ENCODE data around the gene SLC25A43.
"Not testable (repeated sequence)": the region's sequence is repeated elsewhere in the genome, so short reads cannot be mapped to it uniquely, and the experiment has no call there.

Gene SLC25A43

DNA sequence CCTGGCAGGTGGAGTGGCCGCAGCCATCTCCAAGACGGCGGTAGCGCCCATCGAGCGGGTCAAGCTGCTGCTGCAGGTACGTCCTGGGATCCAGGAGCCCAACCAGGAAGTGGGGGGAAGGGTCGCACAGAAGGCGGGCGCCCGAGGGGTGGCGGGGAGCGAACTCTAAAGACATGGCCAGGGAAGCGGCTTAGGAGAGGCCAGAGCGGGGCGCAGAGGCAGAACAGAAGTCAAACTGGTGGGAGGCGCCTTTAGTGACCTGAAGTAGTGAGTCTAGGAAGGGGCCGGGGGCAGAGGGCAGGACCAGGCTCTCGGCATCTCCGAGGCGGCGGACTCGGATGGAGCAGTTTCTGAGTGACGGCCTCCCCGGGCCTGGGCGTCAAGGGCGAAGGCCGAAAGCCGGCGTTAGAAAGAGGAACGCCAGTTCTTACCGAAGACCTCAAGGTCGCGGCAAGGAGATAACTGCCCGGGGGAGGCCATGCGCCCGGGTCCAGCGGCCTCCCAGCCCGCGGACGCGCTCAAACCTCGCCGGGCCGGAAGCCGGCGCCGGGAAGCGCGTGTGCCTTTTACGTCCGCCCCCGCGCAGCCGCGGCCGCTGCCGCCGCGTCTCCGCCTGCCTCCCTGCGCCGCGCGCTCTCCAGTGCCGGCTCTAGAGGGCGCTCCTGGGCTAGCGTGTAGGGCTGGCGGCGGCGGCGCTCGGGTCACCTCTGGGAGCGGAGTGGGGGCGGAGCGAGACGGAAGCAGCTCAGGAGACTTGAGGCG is 69.6 kb downstream of the SLC25A43 start:
- peak; percentile 80 for DNase-seq

DNA sequence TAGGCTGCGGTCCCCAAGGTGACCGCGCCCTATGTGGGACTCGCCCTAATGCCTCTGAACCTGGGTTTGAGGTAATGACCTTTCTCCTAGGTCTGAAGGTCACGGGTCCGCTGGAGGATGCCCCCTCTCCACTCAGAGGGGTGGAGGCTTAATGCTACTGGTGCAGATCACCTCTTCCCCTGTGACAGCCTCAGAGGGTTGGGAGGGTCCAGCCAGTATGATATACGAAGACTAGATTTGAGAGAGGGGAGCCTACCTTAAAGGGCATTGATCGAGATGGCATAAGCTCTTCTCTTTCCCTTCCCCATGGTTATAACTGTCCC is 70.1 kb downstream of the SLC25A43 start:
- no peak for DNase-seq

DNA sequence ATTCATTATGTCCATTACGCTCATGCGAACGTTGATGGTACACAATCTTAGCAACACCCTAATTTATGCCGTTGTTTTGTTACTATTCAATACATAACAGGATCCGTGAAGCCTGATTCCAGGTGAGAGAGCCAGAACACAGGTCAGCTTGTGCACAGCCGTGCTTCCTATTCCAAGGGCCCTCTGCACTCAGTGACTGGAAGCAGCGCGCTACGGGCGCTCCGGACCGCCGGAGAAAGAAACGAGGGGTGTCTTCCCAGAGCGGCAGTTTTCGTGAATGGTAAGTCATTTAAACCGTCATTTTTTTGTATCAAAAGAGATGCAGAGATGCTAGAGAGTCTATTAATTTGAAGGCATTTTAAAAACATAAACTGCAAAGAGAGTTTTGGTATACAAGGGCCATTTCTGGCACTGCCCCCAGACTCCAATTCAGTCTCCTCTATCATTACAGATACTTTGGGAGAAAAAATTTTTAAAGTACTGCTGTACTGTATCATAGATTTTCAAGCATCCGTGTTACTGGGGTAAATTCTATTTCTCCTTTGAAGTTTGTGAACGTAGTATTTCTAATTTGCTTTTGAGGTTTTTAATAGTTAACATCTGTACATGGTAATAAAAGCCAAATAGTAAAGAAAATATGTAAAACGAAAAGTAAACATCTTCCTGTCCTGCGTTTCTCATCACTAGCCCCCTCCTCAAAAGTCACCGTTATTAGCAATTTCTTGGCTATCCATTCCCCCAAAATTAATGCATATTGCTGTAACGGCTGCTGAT is 75.7 kb downstream of the SLC25A43 start:
- no peak for DNase-seq

DNA sequence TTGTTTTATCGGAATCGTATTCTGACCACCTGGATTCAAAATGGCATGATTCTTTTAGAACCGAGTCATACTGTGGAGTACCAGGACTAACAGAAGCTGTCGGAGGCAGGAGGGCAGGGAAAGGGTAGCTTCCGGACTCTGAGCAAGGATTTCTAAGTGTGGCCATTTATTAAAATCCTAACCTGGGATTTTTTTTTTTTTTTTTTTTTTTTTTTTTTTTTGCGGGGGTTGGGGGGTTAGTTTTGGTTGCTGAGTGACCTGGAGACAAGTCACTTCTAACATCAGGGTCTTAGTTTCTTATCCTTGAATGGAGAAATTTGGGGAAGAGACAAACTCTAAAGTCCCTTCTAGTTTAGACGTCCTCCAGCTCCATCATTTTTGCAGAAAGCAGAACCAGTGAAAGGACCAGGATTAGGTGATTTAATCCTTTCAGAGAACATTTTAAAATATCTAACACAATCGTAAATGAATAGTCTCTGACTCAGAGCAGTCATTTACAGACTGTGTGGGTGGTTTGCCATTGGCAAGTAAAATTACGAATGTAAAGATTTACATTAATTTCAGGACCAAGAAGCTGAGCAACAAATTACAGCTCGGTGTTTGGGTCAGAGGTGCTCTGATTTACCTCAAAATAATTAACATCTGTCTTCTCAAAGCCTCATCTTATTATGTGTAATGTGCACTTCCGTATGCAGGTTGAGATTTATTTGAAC is 76.4 kb downstream of the SLC25A43 start:
- DNase-seq: no peak

DNA sequence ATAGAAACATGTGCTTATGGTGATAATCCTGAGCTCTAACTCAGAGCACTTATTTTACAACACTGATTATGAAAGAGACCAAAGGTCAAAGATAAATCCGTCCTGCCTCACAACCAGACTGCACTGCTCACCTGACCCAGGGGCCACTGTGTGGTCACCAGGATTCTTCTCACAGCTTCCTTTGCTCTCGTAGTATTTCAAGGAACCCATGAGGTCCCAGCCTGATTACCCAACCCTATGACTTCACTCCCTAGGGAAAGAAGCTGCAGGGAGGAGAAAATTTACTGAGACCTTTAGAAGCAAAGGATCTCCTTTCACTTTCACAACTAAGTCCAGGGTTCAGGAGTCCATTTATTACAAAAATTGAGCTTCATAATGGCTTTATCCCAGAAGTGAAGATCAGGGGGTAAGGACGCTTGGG is 78.7 kb downstream of the SLC25A43 start:
- DNase-seq: no peak

DNA sequence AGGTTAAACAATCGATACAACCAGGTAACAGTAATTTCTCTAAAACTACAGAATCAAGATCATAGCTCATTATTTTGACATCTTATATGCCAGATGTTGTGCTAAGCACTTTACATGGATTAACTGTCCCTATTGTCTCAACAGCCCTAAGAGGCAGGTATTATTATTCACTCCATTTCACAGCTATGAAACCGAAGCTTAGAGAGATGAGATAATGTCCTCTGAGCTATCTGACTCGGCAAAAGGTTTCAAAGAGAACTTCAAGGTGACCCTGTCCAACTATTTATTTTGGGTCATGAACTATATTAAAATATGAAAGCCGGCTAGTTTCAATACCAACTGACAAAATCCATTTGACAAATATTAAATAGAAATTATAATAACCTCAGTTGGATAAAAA is 79.4 kb downstream of the SLC25A43 start:
- no peak for DNase-seq

DNA sequence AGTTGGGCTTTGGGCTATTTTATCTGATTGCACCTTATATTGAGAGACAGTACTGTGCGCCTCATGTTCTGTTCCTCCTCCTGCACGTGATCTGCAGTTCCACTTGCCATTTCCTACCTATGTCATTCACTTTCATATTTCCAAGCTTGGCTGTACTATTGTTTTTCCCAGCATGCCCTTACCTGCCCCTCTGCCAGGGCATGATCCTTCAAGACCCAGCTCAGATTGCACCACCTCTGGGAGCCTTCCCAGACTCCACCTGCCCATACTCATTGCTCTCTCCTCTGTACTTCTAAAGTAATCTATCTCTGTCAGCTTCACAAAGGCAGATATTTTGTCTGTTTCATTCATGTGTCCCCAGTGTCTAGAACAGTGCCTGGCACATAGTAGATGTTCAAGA is 80.7 kb downstream of the SLC25A43 start:
- DNase-seq: no peak

DNA sequence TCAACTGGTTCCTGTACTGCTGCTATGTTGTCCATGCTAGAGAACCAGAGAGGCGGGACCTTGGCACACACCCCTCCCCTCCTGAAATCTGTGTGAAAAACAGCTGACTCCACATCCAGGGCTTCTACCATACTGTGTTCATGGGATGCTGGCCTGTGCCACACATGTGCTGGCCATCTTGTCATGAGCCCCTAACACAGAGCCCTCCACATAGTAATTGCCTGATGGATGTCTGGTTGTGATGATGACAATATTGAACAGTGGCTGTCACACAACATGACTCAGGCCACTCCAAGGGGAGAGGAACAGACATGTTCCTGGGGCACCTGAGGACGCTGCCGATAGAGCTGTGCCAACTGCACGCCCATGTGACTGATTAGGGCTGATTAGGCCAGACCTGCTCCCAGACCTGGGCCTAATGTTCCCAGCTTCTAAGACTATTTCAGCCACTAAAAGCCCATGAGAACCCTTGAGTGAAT is 82.2 kb downstream of the SLC25A43 start:
- DNase-seq: no peak

DNA sequence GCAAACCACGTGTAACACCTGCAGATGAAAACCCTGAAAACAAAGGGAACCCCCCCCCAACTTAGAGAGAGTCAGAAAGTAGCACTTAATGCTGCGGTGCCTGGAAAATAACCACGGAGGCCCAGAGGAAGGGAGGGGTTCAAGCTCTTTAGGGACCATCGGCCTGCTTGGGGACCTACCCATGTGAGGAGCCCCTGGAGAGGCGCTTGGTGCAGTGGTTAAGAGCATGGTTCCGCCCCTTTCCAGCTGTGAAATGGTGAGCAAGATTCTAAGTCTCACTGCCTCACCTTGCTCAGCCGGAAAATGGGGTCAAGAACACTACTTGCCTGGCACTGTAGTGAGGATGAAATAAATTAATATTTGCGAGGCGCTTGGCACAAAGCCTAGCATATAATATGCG is 82.9 kb downstream of the SLC25A43 start:
- no peak for DNase-seq

DNA sequence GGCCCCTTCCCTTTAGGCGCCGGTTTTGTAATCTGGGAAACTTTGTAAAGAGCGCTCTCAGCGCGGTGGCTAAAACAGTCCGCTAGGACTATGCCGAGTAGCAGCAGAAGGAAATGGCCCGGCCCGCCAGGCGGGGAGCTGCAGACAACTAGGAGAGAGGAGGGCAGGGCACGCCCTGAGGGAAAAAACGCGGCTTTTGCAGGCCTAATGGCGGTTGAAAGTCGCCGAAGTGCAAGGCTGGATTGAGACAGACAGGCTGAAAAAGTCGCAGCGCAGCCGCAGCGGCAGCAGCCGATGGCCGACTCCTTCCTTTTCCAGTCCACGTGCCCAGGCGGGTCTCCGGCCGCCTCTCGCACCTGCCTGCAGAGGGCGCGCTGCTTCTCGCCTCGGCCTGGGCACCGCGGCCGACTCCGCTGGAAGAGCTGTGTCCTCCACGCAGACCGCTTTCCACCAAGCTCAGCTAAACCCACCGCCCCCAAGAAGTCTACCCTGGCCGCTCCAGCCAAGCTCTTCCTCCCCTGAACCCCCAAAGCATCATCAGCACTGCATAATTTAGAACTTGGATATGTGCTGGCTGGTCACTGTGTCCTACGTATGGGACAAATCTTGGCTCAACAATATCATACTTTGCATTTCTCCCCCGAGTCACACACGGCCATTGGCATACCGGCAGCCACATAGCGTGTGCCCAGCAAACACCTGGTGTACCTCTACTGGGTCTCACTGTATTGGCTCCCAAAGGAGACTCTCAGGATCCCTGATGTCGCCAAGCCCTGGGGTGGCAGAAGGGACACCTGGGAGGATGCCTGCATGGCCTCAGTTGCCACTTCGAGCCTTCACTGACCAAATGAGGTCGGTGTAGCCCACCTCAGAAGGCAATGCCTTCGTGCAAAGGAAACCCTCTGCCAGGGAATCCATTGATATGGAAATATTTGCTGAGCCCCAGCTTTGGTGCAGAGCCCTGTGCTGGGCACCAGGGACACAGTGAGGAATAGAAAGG is 83.6 kb downstream of the SLC25A43 start:
- DNase-seq: peak; percentile 52

DNA sequence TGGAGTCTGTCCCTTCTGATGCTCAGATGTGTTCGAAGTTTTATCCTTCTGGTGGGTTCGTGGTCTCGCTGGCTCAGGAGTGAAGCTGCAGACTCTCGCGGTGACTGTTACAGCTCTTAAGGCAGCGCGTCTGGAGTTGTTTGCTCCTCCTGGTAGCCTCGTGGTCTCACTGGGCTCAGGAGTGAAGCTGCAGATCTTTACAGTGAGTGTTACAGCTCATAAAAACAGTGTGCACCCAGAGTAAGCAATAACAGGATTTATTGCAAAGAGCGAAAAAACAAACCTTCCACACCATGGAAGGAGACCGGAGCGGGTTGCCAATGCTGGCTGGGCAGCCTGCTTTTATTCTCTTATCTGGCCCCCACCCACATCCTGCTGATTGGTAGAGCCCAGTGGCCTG is 87.6 kb downstream of the SLC25A43 start:
- no peak for DNase-seq

DNA sequence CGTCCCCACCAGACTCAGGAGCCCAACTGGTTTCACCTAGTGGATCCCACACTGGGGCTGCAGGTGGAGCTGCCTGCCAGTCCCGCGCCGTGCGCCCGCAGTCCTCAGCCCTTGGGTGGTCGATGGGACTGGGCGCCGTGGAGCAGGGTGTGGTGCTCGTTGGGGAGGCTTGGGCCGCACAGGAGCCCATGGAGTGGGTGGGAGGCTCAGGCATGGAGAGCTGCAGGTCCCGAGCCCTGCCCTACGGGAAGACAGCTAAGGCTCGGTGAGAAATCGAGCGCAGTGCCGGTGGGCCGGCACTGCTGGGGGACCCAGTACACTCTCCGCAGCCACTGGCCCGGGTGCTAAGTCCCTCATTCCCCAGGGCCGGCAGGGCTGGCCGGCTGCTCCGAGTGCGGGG is 88.6 kb downstream of the SLC25A43 start:
- DNase-seq: not testable (repeated sequence)

DNA sequence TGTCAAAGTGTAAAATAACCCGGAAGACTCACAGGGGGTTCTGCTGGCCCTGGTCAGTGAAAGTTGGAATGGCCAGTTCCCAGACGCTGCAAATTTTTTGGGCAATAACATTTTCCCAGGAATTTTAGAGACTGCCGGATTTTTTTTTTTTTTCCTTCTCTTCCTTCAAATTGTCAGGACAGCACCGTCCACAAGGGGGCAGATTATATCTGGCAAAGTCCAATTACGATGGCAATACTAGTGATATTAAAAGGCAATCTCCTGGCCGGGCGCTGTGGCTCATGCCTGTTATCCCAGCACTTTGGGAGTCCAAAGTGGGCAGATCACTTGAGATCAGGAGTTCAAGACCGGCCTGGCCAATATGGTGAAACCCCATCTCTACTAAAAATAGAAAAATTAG is 89.6 kb downstream of the SLC25A43 start:
- no peak for DNase-seq

DNA sequence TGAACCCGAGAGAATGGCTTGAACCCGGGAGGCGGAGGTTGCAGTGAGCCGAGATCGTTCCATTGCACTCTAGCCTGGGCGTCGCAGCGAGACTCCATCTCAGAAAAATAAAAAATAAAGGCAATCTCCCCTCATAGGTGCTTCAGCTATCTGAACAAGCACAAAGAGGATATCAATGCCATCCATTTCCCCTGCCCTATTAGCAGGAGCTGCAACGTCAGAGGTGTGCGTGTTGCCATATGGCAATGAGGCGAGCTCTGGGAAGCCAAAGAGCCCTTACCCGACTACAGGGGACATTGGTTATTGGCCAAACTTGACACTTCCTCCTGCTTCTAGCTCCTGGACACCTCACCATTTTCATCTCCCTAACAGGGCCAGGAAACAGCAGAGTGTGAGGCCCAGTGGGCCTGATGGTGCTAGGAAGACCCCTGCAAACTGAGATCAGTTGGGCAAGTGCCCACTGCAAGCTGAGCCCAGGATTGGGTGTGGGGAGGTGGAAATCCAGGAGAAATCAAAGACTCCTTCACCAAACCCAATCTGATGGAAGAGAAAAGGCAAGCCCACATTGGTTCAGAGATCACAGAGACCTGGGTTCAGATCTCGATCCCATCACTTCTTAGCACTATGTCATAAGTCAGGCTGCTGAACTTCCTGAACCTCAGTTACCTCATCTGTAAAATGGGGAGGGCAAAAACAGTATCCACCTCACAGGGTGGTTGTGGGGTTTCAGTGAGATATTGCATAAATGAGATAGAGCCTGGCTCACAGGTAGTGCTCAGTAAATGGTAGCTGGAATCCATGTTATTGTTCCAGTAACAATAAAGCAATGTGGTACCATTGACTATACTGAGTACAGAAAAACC is 90.3 kb downstream of the SLC25A43 start:
- no peak for DNase-seq

DNA sequence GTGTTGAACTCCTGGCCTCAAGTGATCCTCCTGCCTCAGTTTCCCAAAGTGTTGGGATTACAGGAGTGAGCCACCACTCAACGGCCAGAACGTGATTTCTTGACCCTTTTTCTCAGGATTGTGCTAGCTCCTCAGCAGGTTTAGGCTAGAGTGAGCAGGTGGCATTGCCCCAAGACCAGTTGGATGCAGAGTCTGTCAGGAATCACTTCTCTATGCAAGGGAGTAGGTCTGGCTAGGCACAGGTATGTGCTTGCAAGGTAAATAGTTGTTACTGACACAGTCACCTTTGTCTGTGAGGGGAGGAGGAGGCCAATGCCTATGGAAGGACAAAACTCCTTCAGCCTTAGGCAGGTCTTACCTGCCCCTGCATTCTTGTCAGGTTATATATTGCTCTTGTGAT is 93.3 kb downstream of the SLC25A43 start:
- no peak for DNase-seq

DNA sequence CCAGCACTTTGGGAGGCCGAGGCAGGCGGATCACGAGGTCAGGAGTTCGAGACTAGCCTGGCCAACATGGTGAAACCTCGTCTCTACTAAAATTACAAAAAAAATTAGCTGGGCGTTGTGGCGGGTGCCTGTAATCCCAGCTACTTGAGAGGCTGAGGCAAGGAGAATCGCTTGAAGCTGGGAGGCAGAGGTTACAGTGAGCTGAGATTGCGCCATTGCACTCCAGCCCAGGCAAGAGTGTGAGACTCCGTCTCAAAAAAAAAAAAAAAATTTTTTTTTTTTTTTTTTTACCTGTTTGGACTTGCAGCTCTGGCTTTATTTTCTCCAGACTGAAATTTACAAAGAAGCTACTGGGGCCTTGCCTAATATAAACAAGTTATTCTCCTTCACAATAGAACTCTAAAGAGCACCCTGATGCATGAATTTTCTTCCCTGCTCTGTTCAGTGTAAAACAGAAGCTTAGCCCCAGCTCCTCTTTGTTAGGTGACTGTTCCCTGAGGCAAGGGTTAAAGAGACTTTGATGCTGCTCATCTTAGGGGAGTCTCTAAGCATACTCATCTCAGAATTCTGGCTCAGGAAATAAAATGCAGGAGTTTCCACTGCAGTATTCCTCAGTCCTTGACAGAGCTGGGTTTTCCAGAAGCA is 94.8 kb downstream of the SLC25A43 start:
- DNase-seq: not testable (repeated sequence)

DNA sequence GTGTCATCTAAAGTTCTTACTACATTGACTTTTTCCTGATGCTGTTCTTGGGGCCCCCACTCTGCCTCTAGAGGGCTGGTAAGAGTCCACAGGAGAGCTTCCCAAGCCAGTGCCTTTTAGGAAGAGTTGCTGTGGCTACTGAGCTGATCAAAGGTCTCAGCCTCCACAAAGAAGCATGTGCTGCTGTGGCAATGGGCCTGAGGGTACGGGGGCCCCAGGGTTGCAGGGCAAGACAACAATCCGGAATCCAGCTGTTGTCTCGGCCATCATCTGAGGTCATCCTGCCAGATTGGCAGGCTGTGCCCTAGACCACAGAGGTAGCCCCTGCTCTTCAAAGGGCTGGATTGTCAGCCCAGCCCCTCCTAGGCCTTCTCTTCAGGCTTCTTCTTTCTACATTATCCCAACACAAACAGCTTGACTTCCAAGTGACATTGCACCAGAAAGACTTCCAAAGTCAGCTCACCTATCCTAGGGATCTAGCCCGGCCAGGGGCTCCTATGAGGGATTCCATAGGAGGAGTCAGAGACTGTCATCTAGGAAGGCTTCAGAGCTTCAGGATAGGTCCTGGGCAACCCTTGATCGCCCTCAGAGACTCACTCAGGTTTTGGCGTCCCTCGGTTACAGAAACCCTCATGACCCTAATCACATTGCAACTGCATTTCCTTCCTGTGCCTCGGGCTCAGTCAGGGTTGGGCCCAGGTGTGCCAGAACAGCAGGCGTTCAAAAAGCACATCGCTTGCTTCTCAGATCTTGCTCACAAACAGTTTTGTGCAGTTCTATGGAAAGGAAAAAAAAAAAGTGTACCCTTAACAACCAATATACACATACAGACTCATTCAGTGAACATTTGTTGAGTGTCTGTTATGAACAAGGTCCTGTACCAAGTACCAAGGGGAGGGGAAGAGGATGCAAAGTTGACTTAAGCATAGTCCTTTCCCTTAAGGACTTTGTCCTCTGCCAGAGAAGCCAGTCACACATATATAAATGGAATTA is 96.9 kb downstream of the SLC25A43 start:
- DNase-seq: no peak

DNA sequence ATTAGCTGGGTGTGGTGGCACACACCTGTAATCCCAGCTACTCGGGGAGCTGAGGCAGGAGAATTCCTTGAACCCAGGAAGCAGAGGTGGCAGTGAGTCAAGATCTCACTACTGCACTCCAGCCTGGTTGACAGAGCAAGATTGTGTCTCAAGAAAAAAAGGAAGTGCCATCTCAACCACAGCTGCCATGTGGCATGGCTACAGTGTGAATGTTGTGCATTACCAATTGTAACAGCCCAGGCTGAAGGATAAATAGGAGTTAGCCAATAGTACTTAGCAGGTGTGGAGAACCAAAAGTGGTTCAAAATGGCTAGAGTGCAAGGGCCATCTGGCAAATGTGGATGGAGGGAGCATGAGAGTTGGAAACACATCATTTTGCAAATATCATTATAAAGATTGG is 98.0 kb downstream of the SLC25A43 start:
- DNase-seq: no peak

DNA sequence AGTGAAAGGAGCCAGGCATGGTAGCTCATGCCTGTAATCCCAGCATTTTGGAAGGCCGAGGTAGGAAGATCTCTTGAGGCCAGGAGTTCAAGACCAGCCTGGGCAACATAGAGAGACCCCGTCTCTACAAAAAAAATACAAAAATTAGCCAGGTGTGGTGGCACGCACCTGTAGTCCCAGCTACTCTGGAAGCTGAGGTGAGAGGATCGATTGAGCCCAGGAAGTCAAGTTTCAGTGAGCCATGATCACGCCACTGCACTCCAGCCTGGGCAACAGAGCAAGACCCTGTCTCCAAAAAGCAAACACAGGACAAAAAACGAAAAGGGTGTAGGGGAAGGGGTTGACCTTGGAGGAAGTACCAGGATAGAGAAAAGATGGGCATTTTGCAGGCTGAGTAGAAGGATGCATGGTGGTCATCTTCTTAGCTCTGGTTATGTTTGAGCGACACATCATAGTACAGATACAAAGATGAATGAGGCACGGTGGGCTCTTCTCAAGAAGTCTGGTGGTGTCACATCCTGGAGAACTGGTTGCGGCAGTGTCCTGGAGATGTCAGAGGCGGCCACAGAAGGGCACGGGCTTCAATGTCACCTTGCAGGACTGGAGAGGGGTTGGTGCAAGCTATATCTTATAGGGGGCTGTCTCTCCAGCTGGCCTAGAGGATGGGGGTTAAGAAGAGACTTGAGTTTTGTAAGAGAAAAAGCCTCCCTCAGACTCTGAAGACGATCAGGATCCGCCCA is 101.1 kb downstream of the SLC25A43 start:
- DNase-seq: no peak

Measured in activated effector memory CD4-positive, alpha-beta T cell treated with Interleukin-2 at 50 U/mL for 16 hours (primary cell).